T-cell (primary cell): ENCODE data around the gene UPF1. TPM values are rescaled to one million over a fixed set of nuclear protein-coding genes. Genes with fewer than 3 reads are reported as not detected.

Experiments used
- ATAC-seq, 4 experiments: fragments of 200-7000 bp in 3 of 4; fragments of 150-1000 bp in 1 of 4; cut with Tn5 transposase; replicated peaks in 1 of 4; 1 replicate in 3 of 4; 2 replicates in 1 of 4; pipeline ENCODE4 v1.10.0; 2021; ENCODE audit warnings: moderate library complexity in 3 of 4, mild to moderate bottlenecking in 2 of 4, moderate number of reproducible peaks in 1 of 4
- CTCF ChIA-PET, 2 donors: fragments of 300-600 bp; sonication (Branson Sonifier 250); formaldehyde crosslinking; loops; one replicate each; lab custom pipeline; 2022; ENCODE audit warnings: antibody characterized with exemption in 2 of 2; lab: Charles Lee
- POLR2A ChIA-PET, 2 donors: fragments of 300-600 bp; sonication (Branson Sonifier 250); formaldehyde crosslinking; loops; one replicate each; lab custom pipeline; 2022; ENCODE audit warnings: antibody characterized with exemption in 2 of 2; lab: Charles Lee
- DNase-seq, 35 experiments: peaks; one replicate each; pipeline versions ENCODE4 v3.0.0 to v3.0.0-alpha.2; 2013 to 2023
- H3K27ac ChIP-seq: one replicate; pipeline ENCODE4 v1.5.1; 2013; ENCODE audit warnings: low read length
- H3K27me3 ChIP-seq, 2 experiments: replicated peaks in 1 of 2; 1 replicate in 1 of 2; 2 replicates in 1 of 2; pipeline versions ENCODE4 v1.6.1 to v1.7.0; 2013; ENCODE audit warnings: low read length in 1 of 2, mixed read lengths in 1 of 2; ENCODE audit not compliant: control insufficient read depth in 2 of 2, insufficient read depth in 2 of 2; ENCODE audit errors: extremely low read depth in 1 of 2
- H3K36me3 ChIP-seq, 2 donors: 1 replicate in 1 of 2; 2 replicates in 1 of 2; pipeline versions ENCODE4 v1.6.1 to v1.7.0; 2013; ENCODE audit warnings: low read length in 1 of 2; ENCODE audit not compliant: control insufficient read depth in 2 of 2, insufficient read depth in 1 of 2; ENCODE audit errors: extremely low read depth in 1 of 2
- H3K4me1 ChIP-seq, 2 experiments: 1 replicate in 1 of 2; 2 replicates in 1 of 2; pipeline versions ENCODE4 v1.6.1 to v1.7.0; 2013; ENCODE audit warnings: low read length in 2 of 2, mixed read lengths in 1 of 2; ENCODE audit not compliant: insufficient read depth in 2 of 2, control insufficient read depth in 1 of 2; ENCODE audit errors: extremely low read depth in 1 of 2
- H3K4me3 ChIP-seq, 2 donors: 1 replicate in 1 of 2; 2 replicates in 1 of 2; pipeline versions ENCODE4 v1.5.1 to v1.7.0; 2013; ENCODE audit warnings: mild to moderate bottlenecking in 2 of 2, low read length in 1 of 2, moderate library complexity in 1 of 2; ENCODE audit not compliant: control insufficient read depth in 1 of 2; ENCODE audit errors: extremely low read depth in 1 of 2
- H3K9me3 ChIP-seq: 2 replicates; pipeline ENCODE4 v1.7.0; 2013
- H3K27ac Mint-ChIP-seq, 2 donors: one replicate each; pipeline ENCODE4 v1.8.0; 2020 to 2021; ENCODE audit warnings: mild to moderate bottlenecking in 2 of 2, mixed read lengths in 2 of 2
- H3K27me3 Mint-ChIP-seq, 2 donors: one replicate each; pipeline ENCODE4 v1.8.0; 2021 to 2022; ENCODE audit warnings: mixed read lengths in 2 of 2
- H3K36me3 Mint-ChIP-seq: one replicate; pipeline ENCODE4 v1.8.0; 2021; ENCODE audit warnings: mixed read lengths
- H3K4me1 Mint-ChIP-seq, 3 donors: one replicate each; pipeline ENCODE4 v1.8.0; 2020 to 2022; ENCODE audit warnings: mixed read lengths in 3 of 3, mild to moderate bottlenecking in 1 of 3
- H3K4me3 Mint-ChIP-seq, 3 donors: one replicate each; pipeline ENCODE4 v1.8.0; 2020 to 2022; ENCODE audit warnings: mild to moderate bottlenecking in 3 of 3, mixed read lengths in 3 of 3, moderate library complexity in 3 of 3
- H3K9me3 Mint-ChIP-seq, 3 donors: one replicate each; pipeline ENCODE4 v1.8.0; 2020 to 2022; ENCODE audit warnings: mixed read lengths in 3 of 3
- WGBS: methylation state at CpG from one replicate; pipeline ENCODE4 v1.1.5; 2013; ENCODE audit warnings: missing lambda C conversion rate; ENCODE audit not compliant: insufficient coverage; 5-methylcytosine and 5-hydroxymethylcytosine counted together
- total RNA-seq, 35 experiments: library from RNA in 6 of 35; stranded (reverse) in 6 of 35; fragments of 120-200 nt in 1 of 35; gene quantifications; one replicate each; pipeline versions ENCODE4 v1.2.1 to v1.2.4 and lab custom pipeline; 2013 to 2026

The UPF1 gene
- total RNA-seq, 5 donors from 2014 or later (not counting 1 experiment from before 2014, with no cell fraction given), result 114 to 143 (median 127) TPM

DNA sequence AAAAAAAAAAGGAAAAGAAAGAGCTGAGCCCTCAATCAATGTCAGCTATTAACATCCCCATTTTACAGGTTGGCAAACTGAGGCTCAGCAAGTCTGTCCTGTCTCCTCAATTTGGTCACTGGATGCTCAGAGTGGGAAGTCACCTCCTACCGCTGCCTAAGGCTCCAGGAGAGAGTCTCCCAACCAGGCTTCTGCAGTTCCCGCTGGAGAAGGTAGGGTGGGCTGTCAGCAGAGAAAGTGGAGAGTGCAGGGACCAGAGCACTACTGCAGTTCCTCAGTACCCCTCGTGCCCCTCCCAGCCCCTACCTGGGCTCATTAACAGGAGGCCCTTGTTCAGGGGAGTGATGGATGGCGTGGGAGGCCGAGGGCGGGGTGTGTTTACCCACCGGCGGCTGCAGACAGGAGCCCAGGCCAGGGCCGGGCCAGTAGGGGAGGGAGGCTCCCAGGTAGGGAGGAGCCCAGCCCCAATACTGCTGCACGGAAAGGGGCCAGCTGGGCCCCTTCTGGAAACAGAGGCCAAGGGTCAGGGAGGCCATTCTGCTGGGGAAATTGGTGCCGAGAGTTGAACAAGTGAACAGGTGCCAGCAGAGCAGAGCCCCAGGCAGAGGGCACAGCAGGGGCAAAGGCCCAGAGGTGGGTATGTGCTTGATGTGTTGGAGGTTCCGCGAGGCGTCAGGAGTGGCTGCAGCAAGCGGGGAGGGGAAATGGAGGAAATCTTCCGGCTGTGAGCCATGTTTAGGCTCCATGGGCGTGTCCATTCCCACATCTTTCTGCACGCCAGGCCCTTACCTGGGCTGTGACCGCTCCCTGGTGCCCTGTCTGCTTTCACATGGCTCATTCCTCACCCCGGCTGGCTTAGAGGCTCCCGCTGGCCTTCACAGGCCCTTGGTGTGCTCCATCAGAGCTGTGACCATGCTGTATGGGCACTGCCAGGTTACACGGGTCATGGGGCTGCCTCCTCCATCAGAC is 33.1 kb upstream of the UPF1 start:
- ChIA-PET CTCF (interaction anchor here in 1 of 2 donors (0.6 kb wide), 1 partner anchor 190 kb away, joined by 4 read pairs; no protein-coding TSS in a partner anchor), POLR2A (interaction anchor here in 1 of 2 donors (0.6 kb wide), 1 partner anchor 236 kb away, joined by 4 read pairs; no protein-coding TSS in a partner anchor)
- DNase-seq (no peak), ATAC-seq (no peak)
- H3K36me3 ChIP-seq, result no peaks in the 10 kb centered on the region
- H3K27ac ChIP-seq, result no peak overlapping the region
- WGBS, result 57% methylated on average over 17 of the region's 22 CpGs
- peaks cover 3 to 81% of the 10 kb centered on the region in 2 experiments for H3K27me3 ChIP-seq
- peaks cover 0 to 2% of the 10 kb centered on the region in 2 experiments for H3K4me1 ChIP-seq
- Mint-ChIP-seq H3K27ac (no peak overlapping the region), H3K36me3 (no peaks in the 10 kb centered on the region), H3K4me1 (no peaks in the 10 kb centered on the region), H3K9me3 (no peaks in the 10 kb centered on the region), H3K27me3 (peaks cover 28 to 42% of the 10 kb centered on the region in 2 donors), H3K4me3 (no peak overlapping the region)
- H3K9me3 ChIP-seq, result no peaks in the 10 kb centered on the region
- no peak overlapping the region for H3K4me3 ChIP-seq

- H3K36me3 Mint-ChIP-seq, result no peaks in the 10 kb centered on the region
- ChIA-PET CTCF (no interaction called here), POLR2A (no interaction called here)
- no peak overlapping the region for H3K4me3 Mint-ChIP-seq
- ATAC-seq (no peak), DNase-seq (no peak)
- peaks cover 0 to 2% of the 10 kb centered on the region in 2 experiments for H3K4me1 ChIP-seq
- no peak overlapping the region for H3K27ac Mint-ChIP-seq
- H3K27me3 ChIP-seq, result peaks cover 2 to 80% of the 10 kb centered on the region in 2 experiments
- no peaks in the 10 kb centered on the region for H3K9me3 Mint-ChIP-seq
- no peak overlapping the region for H3K4me3 ChIP-seq
- H3K27me3 Mint-ChIP-seq, result peaks cover 27 to 40% of the 10 kb centered on the region in 2 donors
- no peak overlapping the region for H3K27ac ChIP-seq
- H3K4me1 Mint-ChIP-seq, result no peaks in the 10 kb centered on the region
- no peaks in the 10 kb centered on the region for H3K9me3 ChIP-seq
- H3K36me3 ChIP-seq, result no peaks in the 10 kb centered on the region
These were observed 32.3 kb upstream of the UPF1 start for GRCh38 chr19:18799389-18799970.

- POLR2A ChIA-PET, result no interaction called here
- no peaks in the 10 kb centered on the region for H3K36me3 Mint-ChIP-seq
These were observed 31.7 kb upstream of the UPF1 start for GRCh38 chr19:18800079-18800478.

DNA sequence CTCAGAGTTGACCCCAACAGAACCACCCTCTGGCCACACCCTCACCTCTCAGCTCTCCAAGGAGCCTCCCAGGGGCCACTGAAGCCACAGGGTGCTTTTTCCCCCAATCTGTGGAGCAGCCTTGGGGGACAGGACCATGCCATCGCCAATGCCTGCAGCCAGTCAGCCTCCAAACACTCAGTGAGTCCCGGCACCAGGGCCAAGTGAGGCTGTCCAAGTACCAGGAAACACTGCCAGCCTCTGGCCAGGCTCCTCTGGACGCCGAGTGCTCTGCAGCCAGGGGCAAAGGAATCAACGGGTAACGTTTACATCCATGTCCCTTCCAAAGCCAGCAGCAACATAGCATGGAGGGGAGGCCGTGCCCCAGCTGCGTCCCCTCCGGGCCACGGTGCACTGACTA is 31.1 kb upstream of the UPF1 start:
- H3K27ac ChIP-seq, result no peak overlapping the region
- Mint-ChIP-seq H3K27me3 (peaks cover 22 to 33% of the 10 kb centered on the region in 2 donors), H3K4me1 (no peaks in the 10 kb centered on the region), H3K4me3 (no peak overlapping the region), H3K36me3 (no peaks in the 10 kb centered on the region), H3K9me3 (no peaks in the 10 kb centered on the region), H3K27ac (no peak overlapping the region)
- H3K9me3 ChIP-seq, result no peaks in the 10 kb centered on the region
- 80% methylated on average over 9 of the region's 10 CpGs for WGBS
- ATAC-seq, result no peak
- H3K36me3 ChIP-seq, result no peaks in the 10 kb centered on the region
- no peak overlapping the region for H3K4me3 ChIP-seq
- no peak for DNase-seq
- CTCF ChIA-PET, result no interaction called here
- POLR2A ChIA-PET, result no interaction called here
- no peaks in the 10 kb centered on the region for H3K4me1 ChIP-seq
- peaks cover 2 to 72% of the 10 kb centered on the region in 2 experiments for H3K27me3 ChIP-seq

More at GRCh38 chr19:18800079-18800478, 31.7 kb upstream of the UPF1 start:
- no peak overlapping the region for H3K27ac Mint-ChIP-seq
- H3K9me3 ChIP-seq, result no peaks in the 10 kb centered on the region
- no peaks in the 10 kb centered on the region for H3K4me1 Mint-ChIP-seq
- ATAC-seq, result no peak
- peaks cover 22 to 35% of the 10 kb centered on the region in 2 donors for H3K27me3 Mint-ChIP-seq
- H3K27ac ChIP-seq, result no peak overlapping the region
- H3K4me1 ChIP-seq, result peaks cover 0 to 2% of the 10 kb centered on the region in 2 experiments
- H3K4me3 ChIP-seq, result no peak overlapping the region
- no peaks in the 10 kb centered on the region for H3K9me3 Mint-ChIP-seq
- DNase-seq, result no peak
- H3K36me3 ChIP-seq, result no peaks in the 10 kb centered on the region
- CTCF ChIA-PET, result no interaction called here
- no peak overlapping the region for H3K4me3 Mint-ChIP-seq
- peaks cover 2 to 77% of the 10 kb centered on the region in 2 experiments for H3K27me3 ChIP-seq

DNA sequence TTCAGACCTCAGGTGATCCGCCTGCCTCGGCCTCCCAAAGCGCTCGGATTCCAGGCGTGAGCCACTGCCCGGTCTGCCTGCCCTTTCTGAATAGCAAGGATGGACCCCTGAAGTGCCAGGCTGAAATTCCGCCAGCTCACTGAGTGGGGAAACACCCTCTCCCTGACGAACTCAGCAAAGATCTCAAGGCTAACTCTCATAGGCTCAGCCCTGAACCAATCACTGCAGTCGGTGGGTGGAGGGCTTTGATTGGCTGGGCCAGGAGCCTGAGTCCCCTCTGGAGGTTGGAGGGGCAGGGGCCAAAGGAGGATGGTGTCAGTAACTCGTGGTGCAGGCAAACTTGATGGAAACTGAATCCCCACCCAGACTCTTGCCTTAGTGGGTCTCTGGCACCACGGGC is 29.4 kb upstream of the UPF1 start:
- Histone ChIP-seq H3K4me1 (no peaks in the 10 kb centered on the region), H3K27ac (no peak overlapping the region), H3K36me3 (no peaks in the 10 kb centered on the region), H3K4me3 (no peak overlapping the region), H3K9me3 (no peaks in the 10 kb centered on the region), H3K27me3 (peaks cover 0 to 57% of the 10 kb centered on the region in 2 experiments)
- DNase-seq, result no peak
- 91% methylated on average over 9 of the region's 11 CpGs for WGBS
- H3K9me3 Mint-ChIP-seq, result no peaks in the 10 kb centered on the region
- peaks cover 13 to 19% of the 10 kb centered on the region in 2 donors for H3K27me3 Mint-ChIP-seq
- CTCF ChIA-PET, result no interaction called here
- no peaks in the 10 kb centered on the region for H3K36me3 Mint-ChIP-seq
- no peak overlapping the region for H3K27ac Mint-ChIP-seq
- H3K4me1 Mint-ChIP-seq, result no peaks in the 10 kb centered on the region
- no peak overlapping the region for H3K4me3 Mint-ChIP-seq
- no peak for ATAC-seq
- POLR2A ChIA-PET, result no interaction called here

DNA sequence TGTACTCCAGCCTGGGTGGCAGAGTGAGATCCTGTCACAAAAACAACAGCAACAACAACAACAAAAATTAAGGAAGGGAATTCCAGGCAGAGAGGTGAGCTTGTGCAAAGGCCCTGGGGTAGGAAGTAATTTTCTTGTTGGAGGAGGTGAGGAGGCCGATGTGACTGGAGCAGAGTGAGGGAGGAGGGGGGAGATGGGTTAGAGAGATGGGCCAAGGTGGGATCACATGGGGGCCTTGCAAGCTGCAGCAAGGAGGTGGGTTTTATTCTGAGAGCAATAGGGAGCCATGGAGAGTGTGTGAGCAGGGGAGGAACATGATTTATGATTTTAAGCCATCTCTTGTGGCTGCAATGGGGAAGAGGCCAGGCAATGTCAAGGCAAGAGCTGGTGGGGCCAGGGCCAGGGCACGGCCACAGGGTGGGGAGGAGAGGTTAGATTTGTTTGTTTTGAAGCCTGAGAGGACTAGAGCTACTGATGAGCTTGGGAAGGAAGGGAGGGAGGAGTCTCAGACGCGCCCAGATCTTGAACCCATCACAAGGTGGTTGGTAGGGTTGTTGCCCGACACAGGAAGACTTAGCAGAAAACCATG is 28.1 kb upstream of the UPF1 start:
- Mint-ChIP-seq H3K4me3 (no peak overlapping the region), H3K9me3 (no peaks in the 10 kb centered on the region), H3K27ac (no peak overlapping the region), H3K27me3 (peaks cover 10 to 13% of the 10 kb centered on the region in 2 donors), H3K4me1 (no peaks in the 10 kb centered on the region), H3K36me3 (no peaks in the 10 kb centered on the region)
- Histone ChIP-seq H3K27ac (no peak overlapping the region), H3K4me1 (no peaks in the 10 kb centered on the region), H3K27me3 (peaks cover 0 to 51% of the 10 kb centered on the region in 2 experiments), H3K9me3 (no peaks in the 10 kb centered on the region), H3K4me3 (no peak overlapping the region), H3K36me3 (no peaks in the 10 kb centered on the region)
- ATAC-seq, result no peak
- no peak for DNase-seq
- ChIA-PET CTCF (interaction anchor here in 1 of 2 donors (0.6 kb wide), 1 partner anchor 132 kb away, joined by 10 read pairs; no protein-coding TSS in a partner anchor), POLR2A (interaction anchor here in 1 of 2 donors (0.7 kb wide), 1 partner anchor 286 kb away, joined by 7 read pairs; no protein-coding TSS in a partner anchor)
- WGBS, result 77% methylated on average over 4 of the region's 5 CpGs
